ENCODE measurements around the gene DDX31. TPM values are rescaled to one million over a fixed set of nuclear protein-coding genes. Genes with fewer than 3 reads are reported as not detected.

The DDX31 gene
- total RNA-seq, 4 donors from 2014 or later = 27.6 to 38.7 (median 31.8) TPM

- H3K36me3 ChIP-seq = no peaks in the 10 kb centered on the region
- H3K4me1 ChIP-seq = peaks cover 0 to 5% (median 0%) of the 10 kb centered on the region in 4 donors
- no peak overlapping the region for H3K27ac ChIP-seq
- WGBS, 2 donors = 36 to 51% methylated on average over 1 of the region's 1 CpG
- H3K9me3 ChIP-seq = peaks cover 0 to 26% (median 5%) of the 10 kb centered on the region in 4 donors
- H3K27me3 ChIP-seq = peaks cover 0 to 8% of the 10 kb centered on the region in 2 donors
- no peak for TF ChIP-seq EP300 (IDR thresholded peaks at IDR 0.05)
- no peak for DNase-seq (ENCODE audit: low spot score in 2 of 2)
- no peak overlapping the region for H3K4me3 ChIP-seq
Measured at GRCh38 chr9:132699956-132700355, 30.2 kb upstream of the DDX31 start.

GRCh38 chr9:132698989-132699388, 29.2 kb upstream of the DDX31 start:
- 46 to 49% methylated on average over 4 of the region's 4 CpGs for WGBS, 2 donors
- H3K36me3 ChIP-seq = no peaks in the 10 kb centered on the region
- no peak overlapping the region for H3K27ac ChIP-seq
- TF ChIP-seq POLR2A (IDR thresholded peaks at IDR 0.05) (no peak), EP300 (IDR thresholded peaks at IDR 0.05) (no peak)
- peaks cover 0 to 5% (median 0%) of the 10 kb centered on the region in 4 donors for H3K4me1 ChIP-seq
- no peak overlapping the region for H3K4me3 ChIP-seq
- peaks cover 0 to 8% of the 10 kb centered on the region in 2 donors for H3K27me3 ChIP-seq
- peaks cover 0 to 26% (median 5%) of the 10 kb centered on the region in 4 donors for H3K9me3 ChIP-seq
- DNase-seq (ENCODE audit: low spot score in 2 of 2) = no peak

- peaks cover 0 to 3% of the 10 kb centered on the region in 2 donors for H3K27me3 ChIP-seq
- TF ChIP-seq EP300 (IDR thresholded peaks at IDR 0.05) = no peak
- TF ChIP-seq CTCF (IDR thresholded peaks at IDR 0.05) = no peak
- no peak for TF ChIP-seq POLR2A (IDR thresholded peaks at IDR 0.05)
- peaks cover 0 to 5% (median 0%) of the 10 kb centered on the region in 4 donors for H3K4me1 ChIP-seq
- DNase-seq (ENCODE audit: low spot score in 2 of 2) = no peak
- no peak overlapping the region for H3K4me3 ChIP-seq
- H3K9me3 ChIP-seq = peaks cover 0 to 26% (median 5%) of the 10 kb centered on the region in 4 donors
- no peak overlapping the region for H3K27ac ChIP-seq
- no peaks in the 10 kb centered on the region for H3K36me3 ChIP-seq
Measured at GRCh38 chr9:132697230-132697629, 27.4 kb upstream of the DDX31 start.

GRCh38 chr9:132694144-132694543, 24.4 kb upstream of the DDX31 start:
- TF ChIP-seq CTCF (IDR thresholded peaks at IDR 0.05) (no peak), EP300 (IDR thresholded peaks at IDR 0.05) (no peak), POLR2A (IDR thresholded peaks at IDR 0.05) (no peak)
- peaks cover 0 to 9% (median 0%) of the 10 kb centered on the region in 4 donors for H3K4me1 ChIP-seq
- DNase-seq (ENCODE audit: low spot score in 2 of 2) = no peak
- WGBS, 2 donors = 22 to 54% methylated on average over 2 of the region's 2 CpGs
- no peaks in the 10 kb centered on the region for H3K27me3 ChIP-seq
- H3K4me3 ChIP-seq = no peak overlapping the region
- peaks cover 0 to 25% (median 0%) of the 10 kb centered on the region in 3 donors for H3K36me3 ChIP-seq
- peaks cover 0 to 26% (median 5%) of the 10 kb centered on the region in 4 donors for H3K9me3 ChIP-seq
- no peak overlapping the region for H3K27ac ChIP-seq

- no peak overlapping the region for H3K27ac ChIP-seq
- peaks cover 0 to 9% (median 0%) of the 10 kb centered on the region in 4 donors for H3K4me1 ChIP-seq
- no peak for TF ChIP-seq CTCF (IDR thresholded peaks at IDR 0.05)
- no peak for TF ChIP-seq EP300 (IDR thresholded peaks at IDR 0.05)
- TF ChIP-seq POLR2A (IDR thresholded peaks at IDR 0.05) = no peak
- no peaks in the 10 kb centered on the region for H3K27me3 ChIP-seq
- H3K36me3 ChIP-seq = peaks cover 0 to 59% (median 0%) of the 10 kb centered on the region in 3 donors
- no peak overlapping the region for H3K4me3 ChIP-seq
- WGBS, 2 donors = 39 to 47% methylated on average over 1 of the region's 1 CpG
- no peak for DNase-seq (ENCODE audit: low spot score in 2 of 2)
- no peaks in the 10 kb centered on the region for H3K9me3 ChIP-seq
Measured at GRCh38 chr9:132690696-132691095, 20.9 kb upstream of the DDX31 start.

GRCh38 chr9:132683873-132684272, 14.1 kb upstream of the DDX31 start:
- 92 to 96% methylated on average over 1 of the region's 1 CpG for WGBS, 2 donors
- Histone ChIP-seq H3K9me3 (no peaks in the 10 kb centered on the region), H3K4me3 (no peak overlapping the region), H3K4me1 (peaks cover 0 to 6% (median 0%) of the 10 kb centered on the region in 4 donors), H3K36me3 (peaks cover 2 to 80% (median 13%) of the 10 kb centered on the region in 3 donors), H3K27me3 (no peaks in the 10 kb centered on the region), H3K27ac (no peak overlapping the region)
- no peak for TF ChIP-seq EP300 (IDR thresholded peaks at IDR 0.05)
- TF ChIP-seq CTCF (IDR thresholded peaks at IDR 0.05) = no peak
- no peak for TF ChIP-seq POLR2A (IDR thresholded peaks at IDR 0.05)
- no peak for DNase-seq (ENCODE audit: low spot score in 2 of 2)
